Measurements from ENCODE around the gene EIF3D. TPM values are rescaled to one million over a fixed set of nuclear protein-coding genes. Genes with fewer than 3 reads are reported as not detected.
A peak's percentile ranks its signal among the peaks of the same experiment; 100 is the strongest.

EIF3D gene, protein sequence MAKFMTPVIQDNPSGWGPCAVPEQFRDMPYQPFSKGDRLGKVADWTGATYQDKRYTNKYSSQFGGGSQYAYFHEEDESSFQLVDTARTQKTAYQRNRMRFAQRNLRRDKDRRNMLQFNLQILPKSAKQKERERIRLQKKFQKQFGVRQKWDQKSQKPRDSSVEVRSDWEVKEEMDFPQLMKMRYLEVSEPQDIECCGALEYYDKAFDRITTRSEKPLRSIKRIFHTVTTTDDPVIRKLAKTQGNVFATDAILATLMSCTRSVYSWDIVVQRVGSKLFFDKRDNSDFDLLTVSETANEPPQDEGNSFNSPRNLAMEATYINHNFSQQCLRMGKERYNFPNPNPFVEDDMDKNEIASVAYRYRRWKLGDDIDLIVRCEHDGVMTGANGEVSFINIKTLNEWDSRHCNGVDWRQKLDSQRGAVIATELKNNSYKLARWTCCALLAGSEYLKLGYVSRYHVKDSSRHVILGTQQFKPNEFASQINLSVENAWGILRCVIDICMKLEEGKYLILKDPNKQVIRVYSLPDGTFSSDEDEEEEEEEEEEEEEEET
- polyA plus RNA-seq, result 180 TPM

DNA sequence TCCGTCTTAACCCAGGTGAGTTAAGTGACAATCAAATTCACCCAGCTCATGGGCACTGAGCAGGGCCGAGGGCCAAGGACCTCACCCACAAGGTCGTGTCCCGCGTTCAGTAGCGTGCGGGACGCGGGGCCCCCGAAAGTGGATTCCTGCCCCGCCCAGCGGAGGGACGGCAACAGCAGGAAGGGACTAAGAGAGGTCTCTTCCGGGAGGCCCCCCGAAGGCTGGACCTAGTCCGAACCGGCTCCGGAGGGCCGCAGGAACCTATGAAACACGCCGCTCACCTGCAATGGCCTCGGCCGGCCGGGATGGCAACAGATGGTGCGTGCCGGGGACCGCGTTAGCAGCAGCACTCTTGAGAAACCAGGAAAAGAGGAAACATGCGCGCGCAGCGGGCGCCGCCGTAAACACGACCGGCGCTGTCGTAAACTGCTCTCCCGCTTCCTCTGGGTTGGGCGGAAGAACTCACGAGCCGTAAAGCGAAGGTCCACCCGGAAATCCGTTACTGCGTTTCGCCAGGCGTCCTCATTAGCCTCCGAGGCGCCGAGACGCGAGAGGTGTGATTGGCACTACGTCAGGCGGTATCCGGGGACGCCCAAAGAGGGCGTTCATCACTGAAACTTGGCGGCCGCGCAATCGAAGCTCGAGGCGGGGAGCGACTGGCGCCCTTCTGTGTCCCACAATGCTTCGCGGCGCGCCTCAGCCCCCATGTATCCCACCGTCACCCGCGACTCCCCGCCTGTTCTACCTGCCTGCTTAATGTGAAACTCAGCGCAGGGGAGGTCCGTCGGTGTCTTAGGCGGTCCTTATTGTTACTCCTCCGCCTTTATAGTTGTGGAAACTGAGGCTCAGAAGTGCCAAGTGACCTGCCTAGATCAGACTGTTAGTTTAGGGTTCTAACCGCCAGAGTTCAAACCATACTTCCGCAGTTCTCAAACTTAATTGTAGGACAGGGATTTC, at the start of gene EIF3D:
EIF3D (minus strand) TSS at position 372 of the 957 bp plus-strand sequence. CDS start 3,045 bp downstream, outside the sequence.
- peak within 1 kb of the TSS; percentile 92 to 98 (median 98) for H3K4me3 Mint-ChIP-seq
- H3K9me3 Mint-ChIP-seq, result no peaks in the 10 kb centered on the region
- H3K36me3 Mint-ChIP-seq, result peaks cover 6% of the 10 kb centered on the region
- peak within 1 kb of the TSS; percentile 94 to 100 (median 99) for H3K27ac Mint-ChIP-seq
- peaks cover 3 to 22% (median 11%) of the 10 kb centered on the region in 3 donors for H3K4me1 Mint-ChIP-seq
- H3K27me3 Mint-ChIP-seq, result no peaks in the 10 kb centered on the region

DNA sequence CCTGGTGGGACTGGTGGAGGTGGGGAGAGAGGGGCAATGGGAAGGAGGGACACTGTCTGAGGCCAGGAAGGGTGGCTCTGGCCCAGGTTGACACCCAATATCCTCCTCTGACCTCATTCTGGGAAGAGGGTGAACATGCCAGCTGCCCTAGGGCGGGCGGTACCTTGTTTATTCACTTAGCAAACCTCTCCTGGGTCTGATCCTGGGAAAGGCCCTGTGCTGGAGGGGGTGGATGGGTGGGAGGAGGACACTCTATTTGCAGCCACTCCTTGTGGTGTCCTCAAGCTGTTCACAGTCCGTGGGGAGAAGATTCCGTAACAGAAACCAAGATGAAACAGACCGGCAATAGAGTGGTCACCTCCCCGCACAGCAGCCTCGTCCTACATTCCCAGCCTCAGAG, 49.7 kb upstream of the EIF3D start:
- no peak overlapping the region for H3K4me3 Mint-ChIP-seq

DNA sequence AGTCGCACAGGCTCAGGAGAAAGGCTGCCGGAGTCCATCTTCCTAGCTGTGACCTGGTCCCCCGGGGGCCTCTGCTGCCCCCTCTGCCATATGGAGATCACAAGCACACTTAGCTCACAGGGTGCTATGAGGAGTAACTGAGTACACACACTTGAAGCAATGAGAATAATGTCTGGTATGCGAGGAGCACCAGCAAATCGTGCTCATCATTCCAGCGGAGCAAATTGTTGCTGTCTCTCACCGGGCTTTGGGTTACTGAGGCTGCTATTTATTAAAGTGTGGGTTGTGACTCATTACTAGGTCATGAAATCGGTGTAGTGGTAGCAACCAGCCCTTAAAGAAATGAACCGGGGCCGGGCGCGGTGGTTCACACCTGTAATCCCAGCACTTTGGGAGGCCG, 48.1 kb upstream of the EIF3D start:
- Mint-ChIP-seq H3K4me3 (no peak overlapping the region), H3K4me1 (no peaks in the 10 kb centered on the region), H3K27me3 (peaks cover 9% of the 10 kb centered on the region), H3K36me3 (no peaks in the 10 kb centered on the region), H3K27ac (no peak overlapping the region), H3K9me3 (peaks cover 0 to 2% (median 0%) of the 10 kb centered on the region in 3 donors)

More for the DNA sequence above, 49.7 kb upstream of the EIF3D start:
- Mint-ChIP-seq H3K27me3 (peaks cover 17% of the 10 kb centered on the region), H3K36me3 (no peaks in the 10 kb centered on the region), H3K4me1 (no peaks in the 10 kb centered on the region), H3K27ac (peak overlapping the region in 1 of 3 donors; percentile 71), H3K9me3 (peaks cover 0 to 2% (median 0%) of the 10 kb centered on the region in 3 donors)

DNA sequence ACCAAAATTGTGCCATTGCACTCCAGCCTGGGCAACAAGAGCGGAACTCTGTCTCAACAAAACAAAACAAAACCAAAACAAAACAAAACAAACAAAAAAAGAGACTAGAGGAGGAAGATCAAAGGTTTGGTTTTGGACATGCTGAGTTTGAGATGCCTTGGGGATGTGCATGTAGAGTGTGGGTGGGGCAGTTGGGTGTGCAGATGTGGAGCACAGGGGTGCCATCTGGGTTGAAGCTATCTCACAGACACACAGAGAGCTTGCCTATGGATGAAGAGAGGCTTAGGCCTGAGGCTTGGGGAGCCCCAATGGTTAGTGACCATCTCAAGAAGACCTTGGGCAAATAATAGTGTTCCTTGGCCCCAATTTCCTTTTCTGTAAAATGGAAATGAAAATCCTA, 45.8 kb upstream of the EIF3D start:
- no peaks in the 10 kb centered on the region for H3K4me1 Mint-ChIP-seq
- peaks cover 0 to 2% (median 0%) of the 10 kb centered on the region in 3 donors for H3K9me3 Mint-ChIP-seq
- no peak overlapping the region for H3K27ac Mint-ChIP-seq
- H3K4me3 Mint-ChIP-seq, result no peak overlapping the region
- no peaks in the 10 kb centered on the region for H3K36me3 Mint-ChIP-seq
- peaks cover 5% of the 10 kb centered on the region for H3K27me3 Mint-ChIP-seq

DNA sequence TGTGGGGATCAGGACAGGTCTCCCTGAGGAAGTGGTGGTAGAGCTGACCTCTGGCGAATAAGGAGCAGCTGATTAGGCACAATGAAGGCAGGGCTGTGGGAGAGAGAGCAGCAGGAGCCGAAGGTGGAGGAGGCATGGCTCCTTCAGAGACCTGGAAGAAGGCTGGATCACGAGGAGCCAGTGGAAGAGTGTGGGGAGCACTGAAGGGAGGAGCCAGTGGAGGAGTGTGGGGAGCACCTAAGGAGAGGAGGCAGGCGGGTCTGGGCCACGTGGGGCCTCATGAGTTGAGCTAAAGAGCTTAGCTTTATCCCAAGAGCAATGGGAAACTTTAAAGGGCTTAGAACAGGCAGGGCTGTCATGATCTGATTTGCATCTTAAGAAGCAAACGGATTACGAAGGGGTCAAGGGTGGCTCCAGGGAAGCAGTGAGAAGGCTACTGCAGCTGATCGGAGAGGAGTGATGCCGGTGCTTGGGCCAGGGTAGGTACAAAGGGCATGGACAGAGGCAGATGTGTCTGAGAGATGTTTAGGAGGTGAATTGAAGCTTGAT, 44.9 kb upstream of the EIF3D start:
- H3K36me3 Mint-ChIP-seq, result no peaks in the 10 kb centered on the region
- peaks cover 0 to under 1% (median 0%) of the 10 kb centered on the region in 3 donors for H3K4me1 Mint-ChIP-seq
- no peak overlapping the region for H3K4me3 Mint-ChIP-seq
- peaks cover 0 to 2% (median 0%) of the 10 kb centered on the region in 3 donors for H3K9me3 Mint-ChIP-seq
- no peak overlapping the region for H3K27ac Mint-ChIP-seq
- peaks cover 3% of the 10 kb centered on the region for H3K27me3 Mint-ChIP-seq

DNA sequence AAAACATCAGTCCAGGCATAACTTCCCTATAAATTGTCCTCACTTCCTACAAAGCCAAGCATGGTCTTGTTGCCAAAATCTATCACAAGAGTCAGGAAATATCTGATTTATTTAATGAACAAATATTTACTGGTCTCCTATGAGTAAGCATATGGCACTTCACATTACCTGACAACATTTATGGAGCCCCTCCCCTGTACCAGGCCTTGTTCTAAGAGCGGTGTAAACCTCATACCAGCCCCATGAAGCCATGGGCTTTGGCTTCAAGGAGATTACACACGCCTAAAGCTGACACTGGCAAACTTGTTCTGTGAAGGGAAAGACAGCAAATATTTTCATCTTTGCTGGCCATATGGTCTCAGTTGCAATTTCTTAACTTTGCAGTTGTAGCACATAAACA, 43.0 kb upstream of the EIF3D start:
- H3K4me1 Mint-ChIP-seq, result peaks cover 0 to 1% (median 0%) of the 10 kb centered on the region in 3 donors
- H3K27ac Mint-ChIP-seq, result no peak overlapping the region
- no peak overlapping the region for H3K4me3 Mint-ChIP-seq
- H3K27me3 Mint-ChIP-seq, result peaks cover 9% of the 10 kb centered on the region
- H3K9me3 Mint-ChIP-seq, result peaks cover 0 to 2% (median 0%) of the 10 kb centered on the region in 3 donors
- H3K36me3 Mint-ChIP-seq, result no peaks in the 10 kb centered on the region

DNA sequence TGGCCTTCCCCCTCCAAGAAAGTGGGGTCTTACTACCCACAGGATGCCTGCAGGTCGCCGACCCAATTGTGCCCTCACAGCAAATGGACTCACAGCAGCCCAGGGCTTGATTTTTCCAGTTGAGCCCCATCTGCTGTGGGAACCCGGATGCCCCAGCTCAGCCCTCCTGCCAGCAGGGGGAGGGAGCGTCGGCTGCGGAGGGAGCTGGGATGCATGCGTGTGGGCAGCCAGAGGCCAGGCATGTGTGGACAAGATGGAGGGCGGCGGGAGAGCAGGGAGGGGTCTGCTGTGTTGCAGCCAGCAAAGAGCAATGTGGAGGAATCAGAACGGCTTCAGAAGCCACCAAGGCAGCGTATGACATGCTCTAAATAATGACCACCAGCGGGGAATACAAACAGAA, 41.0 kb upstream of the EIF3D start:
- peaks cover 0 to 2% (median 0%) of the 10 kb centered on the region in 3 donors for H3K9me3 Mint-ChIP-seq
- peaks cover 0 to 1% (median 0%) of the 10 kb centered on the region in 3 donors for H3K4me1 Mint-ChIP-seq
- no peak overlapping the region for H3K27ac Mint-ChIP-seq
- peaks cover 16% of the 10 kb centered on the region for H3K27me3 Mint-ChIP-seq
- H3K36me3 Mint-ChIP-seq, result no peaks in the 10 kb centered on the region
- H3K4me3 Mint-ChIP-seq, result no peak overlapping the region

DNA sequence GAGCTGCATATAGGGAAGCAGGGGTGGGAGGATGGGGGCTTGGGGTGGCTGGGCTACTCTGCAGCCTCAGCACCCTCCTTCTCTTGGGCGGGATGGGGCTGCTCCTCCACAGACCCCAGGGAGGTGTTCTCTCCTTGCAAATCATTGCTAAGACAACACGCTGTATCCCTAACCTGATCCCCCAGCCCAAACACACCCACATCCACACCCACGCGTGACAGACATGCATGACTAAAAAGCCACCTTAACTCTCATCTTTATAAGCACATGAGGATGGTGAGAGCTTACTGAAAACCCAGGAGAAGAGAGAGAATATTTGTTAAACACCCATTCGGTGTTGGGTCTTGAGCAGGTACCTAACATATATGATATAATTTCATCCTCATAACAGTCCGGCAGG, 39.9 kb upstream of the EIF3D start:
- Mint-ChIP-seq H3K9me3 (no peaks in the 10 kb centered on the region), H3K4me3 (no peak overlapping the region), H3K4me1 (peaks cover 0 to 3% (median 0%) of the 10 kb centered on the region in 3 donors), H3K27ac (no peak overlapping the region), H3K27me3 (peaks cover 25% of the 10 kb centered on the region), H3K36me3 (no peaks in the 10 kb centered on the region)

DNA sequence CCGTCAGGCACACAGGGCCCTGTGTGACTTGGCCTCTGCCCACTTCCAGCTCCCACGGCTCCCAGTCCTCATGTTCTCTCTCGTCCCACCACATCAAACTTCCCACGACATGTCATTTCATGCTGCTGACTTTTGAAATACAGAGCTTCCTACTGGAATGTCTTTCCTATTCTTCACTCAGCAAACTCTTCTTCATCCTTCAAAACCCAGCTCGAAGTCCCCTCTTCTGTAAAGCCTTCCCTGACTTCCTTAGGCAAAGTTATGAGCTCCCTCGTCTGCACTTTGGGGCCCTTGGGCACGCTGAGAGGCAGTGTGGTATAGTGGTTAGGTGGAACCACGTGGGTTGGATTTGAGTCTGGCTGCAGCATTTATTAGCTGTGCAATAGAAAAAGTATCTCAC, 37.8 kb upstream of the EIF3D start:
- Mint-ChIP-seq H3K9me3 (no peaks in the 10 kb centered on the region), H3K27me3 (peaks cover 33% of the 10 kb centered on the region), H3K4me3 (no peak overlapping the region), H3K27ac (no peak overlapping the region), H3K4me1 (peaks cover 6 to 13% (median 10%) of the 10 kb centered on the region in 3 donors), H3K36me3 (no peaks in the 10 kb centered on the region)

DNA sequence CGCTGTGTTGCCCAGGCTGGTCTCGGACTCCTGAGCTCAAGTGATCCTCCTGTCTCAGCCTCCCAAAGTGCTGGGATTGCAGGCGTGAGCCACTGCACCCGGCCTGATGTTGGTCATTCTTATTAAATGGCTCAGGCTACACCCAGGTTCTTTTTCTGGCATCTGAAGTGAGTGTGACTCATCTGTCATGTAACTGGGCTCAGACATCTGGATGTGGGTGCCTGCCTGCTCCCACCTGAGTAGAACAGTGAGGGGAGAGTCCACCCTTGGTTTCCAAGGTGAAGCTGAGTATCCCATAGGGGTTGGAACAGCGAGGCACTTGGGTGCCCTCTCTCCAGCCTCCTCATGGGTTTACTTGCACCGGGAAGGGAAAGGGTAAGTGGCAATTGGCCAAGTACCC, 36.7 kb upstream of the EIF3D start:
- H3K9me3 Mint-ChIP-seq, result no peaks in the 10 kb centered on the region
- H3K4me3 Mint-ChIP-seq, result peak overlapping the region in 2 of 4 donors; percentile 22 to 43
- H3K27me3 Mint-ChIP-seq, result peaks cover 38% of the 10 kb centered on the region
- peaks cover 11 to 18% (median 13%) of the 10 kb centered on the region in 3 donors for H3K4me1 Mint-ChIP-seq
- H3K27ac Mint-ChIP-seq, result no peak overlapping the region
- H3K36me3 Mint-ChIP-seq, result no peaks in the 10 kb centered on the region

DNA sequence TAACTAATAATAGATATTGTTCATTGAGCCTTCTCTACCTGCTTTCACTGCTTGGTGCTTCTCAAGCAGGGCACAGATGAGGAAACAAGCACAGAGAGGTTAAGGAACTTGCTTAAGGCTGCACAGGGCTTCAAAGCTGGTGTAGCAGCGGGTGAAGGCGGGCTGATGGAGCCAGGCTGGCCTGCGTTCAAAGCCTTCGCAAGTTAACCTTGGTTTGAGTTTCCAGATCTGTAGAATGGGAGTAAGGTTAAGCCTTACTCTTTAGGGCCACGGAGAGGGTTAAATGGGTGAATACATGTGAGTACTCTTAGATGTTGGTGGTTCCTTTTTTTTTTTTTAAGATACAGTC, 36.2 kb upstream of the EIF3D start:
- Mint-ChIP-seq H3K9me3 (no peaks in the 10 kb centered on the region), H3K27ac (no peak overlapping the region), H3K27me3 (peaks cover 38% of the 10 kb centered on the region), H3K4me1 (peaks cover 11 to 18% (median 16%) of the 10 kb centered on the region in 3 donors), H3K36me3 (no peaks in the 10 kb centered on the region), H3K4me3 (peak overlapping the region in 1 of 4 donors; percentile 41)

DNA sequence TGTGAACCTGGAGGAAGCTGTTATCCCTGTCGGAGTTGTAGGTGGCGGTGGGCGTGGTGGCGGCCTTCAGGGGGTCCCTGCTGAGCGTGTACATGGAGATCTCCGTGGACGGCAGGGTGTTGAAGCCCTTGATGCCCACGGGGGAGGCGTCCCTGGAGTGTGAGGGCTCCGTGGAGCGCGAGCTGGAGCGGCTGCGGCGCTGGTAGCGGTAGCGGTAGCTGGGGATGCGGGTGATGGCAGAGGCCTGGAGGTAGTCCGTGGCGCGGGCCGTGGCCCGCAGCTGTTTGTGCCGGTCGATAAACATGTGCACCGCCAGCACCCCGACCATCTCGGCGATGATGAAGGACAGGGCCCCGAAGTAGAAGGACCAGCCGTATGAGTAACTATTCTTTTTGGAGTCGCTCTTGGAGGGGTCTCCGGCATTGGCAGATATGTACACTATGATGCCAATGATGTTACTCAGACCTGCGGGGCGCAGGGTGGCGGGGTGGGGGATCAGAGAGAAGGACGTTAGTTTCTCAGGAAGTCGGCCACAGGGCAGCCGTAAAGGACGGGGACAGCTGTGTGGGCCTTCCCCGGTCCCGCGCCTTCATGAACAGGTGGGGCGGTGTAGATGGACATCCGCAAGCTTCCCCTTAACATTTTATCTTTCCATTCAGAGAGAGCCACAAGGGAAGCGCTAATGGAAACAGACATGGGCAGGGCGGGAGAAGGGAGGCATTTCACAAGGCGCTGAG, 35.6 kb upstream of the EIF3D start:
- H3K4me1 Mint-ChIP-seq, result peaks cover 11 to 18% (median 16%) of the 10 kb centered on the region in 3 donors
- no peak overlapping the region for H3K27ac Mint-ChIP-seq
- H3K36me3 Mint-ChIP-seq, result no peaks in the 10 kb centered on the region
- no peaks in the 10 kb centered on the region for H3K9me3 Mint-ChIP-seq
- H3K4me3 Mint-ChIP-seq, result peak overlapping the region in 2 of 4 donors; percentile 33 to 55
- peaks cover 38% of the 10 kb centered on the region for H3K27me3 Mint-ChIP-seq

DNA sequence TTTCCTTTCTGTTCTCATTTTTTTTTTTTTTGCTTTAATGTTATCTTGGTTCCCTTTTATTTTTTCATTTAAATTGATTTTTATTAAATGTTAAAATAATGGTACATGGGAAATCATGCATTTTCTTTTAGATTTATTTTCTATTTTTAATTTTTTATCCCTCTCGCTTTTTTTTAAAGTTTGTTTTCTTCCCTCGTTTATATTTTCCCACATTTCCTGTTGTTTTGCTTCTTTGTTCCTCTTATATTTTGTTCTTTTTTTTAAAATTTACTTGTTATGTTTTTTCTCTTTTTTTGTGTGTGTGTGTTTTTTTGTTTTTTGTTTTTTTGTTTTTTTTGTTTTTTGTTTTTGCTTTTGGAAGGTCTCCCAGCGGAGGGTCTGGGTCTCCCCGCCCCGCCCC, 34.9 kb upstream of the EIF3D start:
- no peak overlapping the region for H3K4me3 Mint-ChIP-seq
- no peak overlapping the region for H3K27ac Mint-ChIP-seq
- peaks cover 37% of the 10 kb centered on the region for H3K27me3 Mint-ChIP-seq
- no peaks in the 10 kb centered on the region for H3K36me3 Mint-ChIP-seq
- H3K4me1 Mint-ChIP-seq, result peaks cover 11 to 17% (median 16%) of the 10 kb centered on the region in 3 donors
- no peaks in the 10 kb centered on the region for H3K9me3 Mint-ChIP-seq

DNA sequence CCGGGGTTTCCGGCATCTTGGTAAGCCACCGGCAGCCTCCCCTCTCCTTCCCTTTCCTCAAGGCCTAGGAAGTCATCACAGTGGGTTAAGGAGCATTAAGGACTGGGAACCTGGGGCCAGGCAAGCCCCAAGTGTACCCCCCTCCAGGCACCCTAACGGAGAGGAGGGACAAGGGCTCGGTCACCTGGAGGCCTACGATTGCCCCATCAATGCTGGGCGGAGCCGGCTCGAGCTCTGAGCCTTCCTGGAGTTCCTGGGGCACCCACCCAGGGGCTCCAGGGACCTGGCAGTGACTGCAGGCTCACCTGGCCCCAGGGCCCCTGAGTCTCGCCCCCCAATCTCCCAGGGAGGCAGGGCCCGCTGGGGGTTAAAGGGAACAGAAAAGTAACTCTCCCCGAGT, 34.5 kb upstream of the EIF3D start:
- no peak overlapping the region for H3K4me3 Mint-ChIP-seq
- H3K36me3 Mint-ChIP-seq, result no peaks in the 10 kb centered on the region
- no peak overlapping the region for H3K27ac Mint-ChIP-seq
- peaks cover 11 to 16% (median 16%) of the 10 kb centered on the region in 3 donors for H3K4me1 Mint-ChIP-seq
- no peaks in the 10 kb centered on the region for H3K9me3 Mint-ChIP-seq
- H3K27me3 Mint-ChIP-seq, result peaks cover 33% of the 10 kb centered on the region
